ENCODE measurements around the gene GALNT18. TPM values are rescaled to one million over a fixed set of nuclear protein-coding genes. Genes with fewer than 3 reads are reported as not detected.

Gene GALNT18
- total and polyA plus RNA-seq, 2 donors (not counting 3 experiments of a cell fraction or from before 2014, with no cell fraction given), result 0.17 to 0.18 TPM

DNA sequence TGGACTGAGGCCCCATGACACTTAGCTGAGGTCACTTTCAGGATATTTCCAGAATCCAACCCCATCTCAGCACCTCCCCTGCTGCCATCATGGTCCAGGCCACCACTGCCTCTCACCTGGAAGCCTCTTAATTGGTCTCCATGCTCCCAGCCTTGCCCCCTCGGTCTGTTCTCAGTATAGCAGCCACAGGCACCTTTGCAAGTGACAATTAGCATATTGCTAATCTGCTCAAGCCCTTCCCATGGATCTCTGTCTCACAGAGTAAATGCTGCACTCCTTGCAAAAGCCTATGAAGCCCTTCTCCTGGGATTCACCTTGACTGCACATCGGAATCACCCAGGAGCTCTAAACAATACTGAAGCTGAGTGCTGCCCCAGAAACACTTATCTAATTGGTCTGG, 175.2 kb downstream of the GALNT18 start:
- CTCF ChIA-PET, result no interaction called here
- Histone ChIP-seq H3K4me3 (replicated peaks in 1 of 3; ENCODE audit: insufficient read depth in 1 of 3, low read depth in 1 of 3, low read length in 3 of 3) (no peak overlapping the region), H3K4me1 (ENCODE audit: control insufficient read depth, extremely low read depth, insufficient read depth, low read length) (no peaks in the 10 kb centered on the region), H3K9ac (replicated peaks; ENCODE audit: extremely low read depth, insufficient read depth, low read length) (no peak overlapping the region), H3K27ac (ENCODE audit: insufficient read depth, low read depth, low read length) (no peak overlapping the region), H3K36me3 (ENCODE audit: control insufficient read depth in 2 of 2, extremely low read depth in 1 of 2, insufficient read depth in 2 of 2, low read length in 2 of 2) (no peaks in the 10 kb centered on the region), H3K9me1 (replicated peaks; ENCODE audit: control insufficient read depth, extremely low read depth, insufficient read depth, low read length) (no peaks in the 10 kb centered on the region), H3K4me2 (ENCODE audit: insufficient read depth, low read length) (no peak overlapping the region), H3K9me3 (replicated peaks; ENCODE audit: control insufficient read depth, insufficient read depth, low read length) (no peaks in the 10 kb centered on the region), H4K20me1 (replicated peaks; ENCODE audit: control insufficient read depth, extremely low read depth, insufficient read depth, low read length) (no peaks in the 10 kb centered on the region), H2AFZ (ENCODE audit: low read depth, low read length) (no peak overlapping the region), H3K27me3 (ENCODE audit: control insufficient read depth in 2 of 2, insufficient read depth in 2 of 2, low read length in 2 of 2) (no peaks in the 10 kb centered on the region), H3K79me2 (ENCODE audit: control insufficient read depth, insufficient read depth, low read length) (no peaks in the 10 kb centered on the region)
- dilution Hi-C loops (cut with MboI; ENCODE audit: extremely low pct_ligation_motif_present, low sequenced_read_pairs) (no loop called here), intact Hi-C loops (cut with micrococcal nuclease) (no loop called here)
- DNase-seq (ENCODE audit: low read depth, low spot score) (no peak), FAIRE-seq (no peak)
- BruUV-seq (replicated peaks), result no TSS peak
- POLR2A ChIA-PET, result no interaction called here
- no peak for TF ChIP-seq FOS (IDR thresholded peaks at IDR 0.05; ENCODE audit: borderline replicate concordance, insufficient read depth, low read length)

- TF ChIP-seq POLR2A (IDR thresholded peaks at IDR 0.05; ENCODE audit: low read depth, low read length), result no peak
- TF ChIP-seq CTCF (IDR thresholded peaks at IDR 0.05; ENCODE audit: extremely low read depth in 1 of 2, insufficient read depth in 1 of 2, low read depth in 1 of 2, low read length in 2 of 2), result no peak
- TF ChIP-seq POLR2AphosphoS5 (IDR thresholded peaks at IDR 0.05; ENCODE audit: insufficient read depth, low read depth, low read length), result no peak
- no peak for TF ChIP-seq JUN (IDR thresholded peaks at IDR 0.05; ENCODE audit: borderline replicate concordance, insufficient read depth, insufficient read length, low read depth)
- no peak for TF ChIP-seq GATA2 (IDR thresholded peaks at IDR 0.05; ENCODE audit: insufficient read depth, insufficient read length, low read depth, low read length)
- TF ChIP-seq FOS (IDR thresholded peaks at IDR 0.05; ENCODE audit: borderline replicate concordance, insufficient read depth, low read length), result no peak
- TF ChIP-seq MYC (IDR thresholded peaks at IDR 0.05; ENCODE audit: low read depth, low read length), result no peak
- TF ChIP-seq MAX (IDR thresholded peaks at IDR 0.05; ENCODE audit: insufficient read depth, insufficient read length), result no peak
- no peak for TF ChIP-seq EZH2 (IDR thresholded peaks at IDR 0.05; ENCODE audit: borderline replicate concordance, low read depth, low read length, severe bottlenecking)
- Histone ChIP-seq H3K4me2 (ENCODE audit: insufficient read depth, low read length) (no peak overlapping the region), H3K9ac (replicated peaks; ENCODE audit: extremely low read depth, insufficient read depth, low read length) (no peak overlapping the region), H2AFZ (ENCODE audit: low read depth, low read length) (no peak overlapping the region), H3K4me1 (ENCODE audit: control insufficient read depth, extremely low read depth, insufficient read depth, low read length) (no peaks in the 10 kb centered on the region), H3K27me3 (ENCODE audit: control insufficient read depth in 2 of 2, insufficient read depth in 2 of 2, low read length in 2 of 2) (no peaks in the 10 kb centered on the region), H3K9me3 (replicated peaks; ENCODE audit: control insufficient read depth, insufficient read depth, low read length) (no peaks in the 10 kb centered on the region), H4K20me1 (replicated peaks; ENCODE audit: control insufficient read depth, extremely low read depth, insufficient read depth, low read length) (no peaks in the 10 kb centered on the region), H3K27ac (ENCODE audit: insufficient read depth, low read depth, low read length) (no peak overlapping the region), H3K36me3 (ENCODE audit: control insufficient read depth in 2 of 2, extremely low read depth in 1 of 2, insufficient read depth in 2 of 2, low read length in 2 of 2) (no peaks in the 10 kb centered on the region), H3K79me2 (ENCODE audit: control insufficient read depth, insufficient read depth, low read length) (no peaks in the 10 kb centered on the region), H3K4me3 (replicated peaks in 1 of 3; ENCODE audit: insufficient read depth in 1 of 3, low read depth in 1 of 3, low read length in 3 of 3) (no peak overlapping the region), H3K9me1 (replicated peaks; ENCODE audit: control insufficient read depth, extremely low read depth, insufficient read depth, low read length) (no peaks in the 10 kb centered on the region)
- ChIA-PET POLR2A (no interaction called here), CTCF (no interaction called here)
- dilution Hi-C loops (cut with MboI; ENCODE audit: extremely low pct_ligation_motif_present, low sequenced_read_pairs) (no loop called here), intact Hi-C loops (cut with micrococcal nuclease) (no loop called here)
- FAIRE-seq (no peak), DNase-seq (ENCODE audit: low read depth, low spot score) (no peak)
- BruUV-seq (replicated peaks), result no TSS peak
These were observed 176.2 kb downstream of the GALNT18 start for GRCh38 chr11:11445441-11446185.

Measured in endothelial cell of umbilical vein (primary cell).